ENCODE results near the gene ZBTB20. TPM values are rescaled to one million over a fixed set of nuclear protein-coding genes. Genes with fewer than 3 reads are reported as not detected.

ZBTB20 gene
- total and polyA plus RNA-seq, 2 of the 4 experiments (the other 2 are of a cell fraction) = 0.75 to 14.7 TPM

DNA sequence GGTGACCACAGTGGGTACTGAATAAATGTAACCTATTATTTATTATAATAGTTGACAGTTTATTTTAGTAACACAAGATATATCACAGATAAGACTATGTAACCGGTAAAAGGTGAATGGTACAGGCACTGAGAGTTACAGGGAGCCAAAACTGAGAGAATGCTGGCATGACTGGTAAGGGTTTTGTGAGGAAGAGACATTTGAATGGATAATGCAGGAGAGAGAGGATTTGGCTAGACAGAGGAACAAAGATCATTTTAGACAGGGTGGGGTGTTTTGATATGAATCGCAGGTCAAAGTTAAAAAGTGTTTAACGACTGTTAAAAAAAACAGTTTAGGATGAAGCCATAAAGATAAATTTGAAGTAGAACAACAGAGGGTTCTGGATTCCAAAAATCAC, 421.1 kb downstream of the ZBTB20 start:
- Histone ChIP-seq H3K79me1 (ENCODE audit: low read depth in 1 of 2, low read length in 2 of 2) (no peaks in the 10 kb centered on the region), H3K18ac (ENCODE audit: low read depth, low read length) (no peak overlapping the region), H3K27ac (ENCODE audit: insufficient read depth, low read length) (no peak overlapping the region), H3K27me3 (ENCODE audit: control insufficient read depth, insufficient read depth, low read length) (no peaks in the 10 kb centered on the region), H4K91ac (ENCODE audit: insufficient read depth, low read depth, low read length) (no peak overlapping the region), H2BK15ac (ENCODE audit: low read depth, low read length) (no peak overlapping the region), H2AFZ (replicated peaks; ENCODE audit: low read length, poor library complexity) (no peak overlapping the region), H2BK20ac (ENCODE audit: low read depth, low read length) (no peak overlapping the region), H3K9ac (ENCODE audit: low read depth, low read length) (no peak overlapping the region), H2BK5ac (ENCODE audit: low read depth, low read length, poor library complexity, severe bottlenecking) (no peak overlapping the region), H3K4me1 (ENCODE audit: control insufficient read depth, insufficient read depth, low read length) (no peaks in the 10 kb centered on the region), H3K56ac (ENCODE audit: extremely low read depth, insufficient read depth, low read length) (no peak overlapping the region), H3K23ac (ENCODE audit: low read depth, low read length) (no peak overlapping the region), H3K9me1 (ENCODE audit: insufficient read depth, low read length) (no peaks in the 10 kb centered on the region), H2AK5ac (ENCODE audit: low read depth, low read length) (no peak overlapping the region), H4K8ac (ENCODE audit: low read depth in 2 of 2, low read length in 2 of 2) (no peak overlapping the region), H4K5ac (ENCODE audit: low read depth, low read length) (no peak overlapping the region), H3K4me2 (ENCODE audit: low read depth, low read length) (no peak overlapping the region), H3K4me3 (ENCODE audit: insufficient read depth, low read depth, low read length) (no peak overlapping the region), H3K36me3 (ENCODE audit: control insufficient read depth, insufficient read depth, low read length) (no peaks in the 10 kb centered on the region), H3K4ac (ENCODE audit: low read depth, low read length) (no peak overlapping the region), H3K9me3 (ENCODE audit: control insufficient read depth, insufficient read depth, low read length) (no peaks in the 10 kb centered on the region), H2AK9ac (replicated peaks; ENCODE audit: low read depth, low read length, poor library complexity) (no peak overlapping the region), H2BK120ac (ENCODE audit: low read depth, low read length) (no peak overlapping the region), H4K20me1 (ENCODE audit: insufficient read depth, low read length) (no peaks in the 10 kb centered on the region), H3K14ac (replicated peaks; ENCODE audit: low read depth, low read length) (no peak overlapping the region)
- TF ChIP-seq CEBPB (IDR thresholded peaks at IDR 0.05; ENCODE audit: low read depth, low read length) (no peak), FOS (IDR thresholded peaks at IDR 0.05; ENCODE audit: low read depth, low read length) (no peak), SMC3 (IDR thresholded peaks at IDR 0.05; ENCODE audit: low read depth, low read length) (no peak), MAZ (IDR thresholded peaks at IDR 0.05; ENCODE audit: borderline replicate concordance, low read depth, low read length) (no peak), RAD21 (IDR thresholded peaks at IDR 0.05; ENCODE audit: low read length) (no peak), RCOR1 (IDR thresholded peaks at IDR 0.05; ENCODE audit: insufficient replicate concordance, low read length) (no peak), RFX5 (IDR thresholded peaks at IDR 0.05; ENCODE audit: low read depth, low read length) (no peak), POLR2A (IDR thresholded peaks at IDR 0.05; ENCODE audit: low read depth, low read length) (no peak), USF2 (IDR thresholded peaks at IDR 0.05; ENCODE audit: low read depth, low read length) (no peak), CHD1 (IDR thresholded peaks at IDR 0.05; ENCODE audit: low read depth, low read length) (no peak), NFE2L2 (IDR thresholded peaks at IDR 0.05; ENCODE audit: low read depth, low read length) (no peak)
- TF ChIP-seq, protein P1, sequence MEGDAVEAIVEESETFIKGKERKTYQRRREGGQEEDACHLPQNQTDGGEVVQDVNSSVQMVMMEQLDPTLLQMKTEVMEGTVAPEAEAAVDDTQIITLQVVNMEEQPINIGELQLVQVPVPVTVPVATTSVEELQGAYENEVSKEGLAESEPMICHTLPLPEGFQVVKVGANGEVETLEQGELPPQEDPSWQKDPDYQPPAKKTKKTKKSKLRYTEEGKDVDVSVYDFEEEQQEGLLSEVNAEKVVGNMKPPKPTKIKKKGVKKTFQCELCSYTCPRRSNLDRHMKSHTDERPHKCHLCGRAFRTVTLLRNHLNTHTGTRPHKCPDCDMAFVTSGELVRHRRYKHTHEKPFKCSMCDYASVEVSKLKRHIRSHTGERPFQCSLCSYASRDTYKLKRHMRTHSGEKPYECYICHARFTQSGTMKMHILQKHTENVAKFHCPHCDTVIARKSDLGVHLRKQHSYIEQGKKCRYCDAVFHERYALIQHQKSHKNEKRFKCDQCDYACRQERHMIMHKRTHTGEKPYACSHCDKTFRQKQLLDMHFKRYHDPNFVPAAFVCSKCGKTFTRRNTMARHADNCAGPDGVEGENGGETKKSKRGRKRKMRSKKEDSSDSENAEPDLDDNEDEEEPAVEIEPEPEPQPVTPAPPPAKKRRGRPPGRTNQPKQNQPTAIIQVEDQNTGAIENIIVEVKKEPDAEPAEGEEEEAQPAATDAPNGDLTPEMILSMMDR (conservative IDR thresholded peaks at IDR 0.05; ENCODE audit: low read depth, low read length) = no peak
- TF ChIP-seq, protein P2, sequence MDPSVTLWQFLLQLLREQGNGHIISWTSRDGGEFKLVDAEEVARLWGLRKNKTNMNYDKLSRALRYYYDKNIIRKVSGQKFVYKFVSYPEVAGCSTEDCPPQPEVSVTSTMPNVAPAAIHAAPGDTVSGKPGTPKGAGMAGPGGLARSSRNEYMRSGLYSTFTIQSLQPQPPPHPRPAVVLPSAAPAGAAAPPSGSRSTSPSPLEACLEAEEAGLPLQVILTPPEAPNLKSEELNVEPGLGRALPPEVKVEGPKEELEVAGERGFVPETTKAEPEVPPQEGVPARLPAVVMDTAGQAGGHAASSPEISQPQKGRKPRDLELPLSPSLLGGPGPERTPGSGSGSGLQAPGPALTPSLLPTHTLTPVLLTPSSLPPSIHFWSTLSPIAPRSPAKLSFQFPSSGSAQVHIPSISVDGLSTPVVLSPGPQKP (IDR thresholded peaks at IDR 0.05; ENCODE audit: borderline replicate concordance, low read depth, low read length) = no peak
- BruUV-seq (replicated peaks) = no TSS peak
- intact Hi-C loops (cut with micrococcal nuclease) (no loop called here), dilution Hi-C loops (cut with HindIII; ENCODE audit: low sequenced_read_pairs, unreplicated experiment) (no loop called here), in situ Hi-C loops (cut with MboI; ENCODE audit: low sequenced_read_pairs) (no loop called here)
- POLR2A ChIA-PET (ENCODE audit: unreplicated experiment) = no interaction called here
- CTCF ChIA-PET = no interaction called here
- DNase-seq (no peak), ATAC-seq (ENCODE audit: low read depth) (no peak)
- WGBS, 2 experiments (ENCODE audit: extremely low coverage in 2 of 2, insufficient read length in 1 of 2) = no CpG with 5 or more reads among the region's 3 CpGs

All from IMR-90 (cell line).